ENCODE measurements around the gene CD47.

The CD47 gene

DNA sequence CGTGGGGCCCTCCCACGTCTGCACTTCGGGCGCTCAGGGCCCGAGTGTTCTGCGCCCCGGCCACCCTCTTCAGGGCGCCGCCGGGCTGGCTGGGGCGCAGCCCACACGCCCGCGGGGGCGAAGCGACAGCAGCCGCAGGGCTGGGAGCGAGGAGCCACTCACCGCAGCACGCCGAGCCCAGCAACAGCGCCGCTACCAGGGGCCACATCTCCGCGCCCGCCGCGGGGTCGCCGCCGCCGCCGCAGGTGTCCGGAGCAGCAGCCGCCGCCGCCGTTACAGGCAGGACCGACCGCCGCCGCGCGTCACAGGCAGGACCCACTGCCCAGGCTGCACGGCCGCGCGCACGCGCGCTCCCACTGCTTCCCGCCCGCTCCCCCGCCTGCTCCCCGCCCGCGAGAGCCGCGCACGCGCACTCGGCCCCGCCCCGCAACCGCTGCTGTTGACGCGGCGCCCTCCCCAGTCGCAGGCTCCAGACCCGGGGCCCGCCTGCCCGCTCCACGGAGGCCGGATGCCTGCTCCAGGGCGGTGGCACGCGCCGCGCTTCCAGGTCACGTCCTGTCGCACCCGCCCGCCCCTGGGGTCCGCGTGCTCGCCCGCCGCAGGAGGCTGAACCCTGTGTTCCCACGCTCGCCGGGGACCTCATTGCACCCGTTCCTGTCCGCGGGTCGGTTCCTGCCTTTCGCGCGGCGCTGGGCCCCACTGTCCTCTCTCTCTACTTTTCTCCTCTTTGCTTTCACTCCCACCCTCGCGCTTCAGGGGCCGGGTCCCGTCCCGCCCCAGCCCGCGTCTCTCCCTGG, at the start of gene CD47:
Gene CD47, minus strand, starts transcription at position 331 of the 797 bp plus-strand sequence. Its CDS starts 123 bp downstream, at position 208.
- DNase-seq = peak; percentile 81
- in situ Hi-C loops (cut with HindIII; ENCODE audit: low pct_ligation_motif_present, low pct_unique_long_range_greater_than_20kb, low sequenced_read_pairs) = no loop called here

DNA sequence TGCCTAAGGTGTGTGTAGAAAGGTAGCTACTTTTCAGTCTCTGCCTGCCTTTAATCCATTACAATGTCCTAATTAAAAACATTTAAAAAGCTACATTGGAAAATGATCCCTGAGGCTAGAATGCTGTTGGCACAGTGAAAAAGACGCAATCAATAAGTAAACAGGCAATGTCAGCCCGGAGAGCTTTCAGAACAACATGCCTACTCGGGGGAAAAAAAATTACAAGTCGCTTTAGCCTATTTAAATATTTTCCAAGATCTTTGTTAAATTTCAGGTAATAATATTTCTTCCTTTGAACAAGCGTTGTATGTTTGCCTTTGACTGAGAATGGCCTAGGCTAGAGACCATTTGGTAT, 46.6 kb upstream of the CD47 start:
- DNase-seq = no peak
- in situ Hi-C loops (cut with HindIII; ENCODE audit: low pct_ligation_motif_present, low pct_unique_long_range_greater_than_20kb, low sequenced_read_pairs) = no loop called here

DNA sequence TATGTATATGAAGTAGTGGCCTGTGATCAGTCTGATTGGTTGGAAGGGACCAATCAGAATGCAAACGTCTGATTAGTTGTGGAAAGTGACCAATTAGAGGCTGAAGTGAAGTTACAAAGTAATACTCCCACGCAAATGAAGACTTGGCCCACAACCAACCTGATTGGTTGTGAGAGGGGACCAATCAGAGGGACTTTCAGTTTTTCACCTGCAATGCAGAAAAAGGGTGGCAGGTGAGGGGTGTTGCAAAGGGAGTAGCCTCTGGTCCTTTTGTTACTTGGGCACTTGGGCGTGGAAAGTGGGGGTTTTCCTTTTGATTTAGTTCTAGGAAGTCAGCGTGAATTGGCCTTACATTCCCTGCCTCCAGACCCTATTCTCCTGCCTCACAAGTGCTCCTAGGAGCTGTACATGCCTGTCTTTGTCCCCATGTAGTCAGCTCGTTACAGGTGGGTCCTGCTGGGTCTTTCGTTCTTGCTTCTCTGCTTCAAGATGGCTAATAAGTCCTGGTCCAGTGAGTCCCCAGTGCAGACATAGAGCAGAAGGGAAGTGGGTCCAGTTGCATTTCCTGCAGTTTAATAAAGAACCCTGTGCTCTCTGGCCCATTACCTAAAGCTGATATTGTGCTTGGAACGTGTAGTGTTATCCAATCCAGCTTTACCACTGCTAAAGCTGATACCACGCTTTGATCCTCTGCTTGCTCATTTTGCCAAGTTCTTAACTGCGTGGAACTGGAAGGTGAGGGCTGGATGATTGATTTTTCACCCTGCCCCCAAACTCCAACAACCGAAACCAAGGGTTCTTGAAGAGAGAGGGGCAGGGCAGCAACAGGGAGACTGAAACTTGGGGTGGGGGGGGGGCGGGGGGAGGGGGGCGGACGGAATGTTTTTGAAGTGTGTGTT, 46.0 kb upstream of the CD47 start:
- no peak for DNase-seq
- in situ Hi-C loops (cut with HindIII; ENCODE audit: low pct_ligation_motif_present, low pct_unique_long_range_greater_than_20kb, low sequenced_read_pairs) = no loop called here

DNA sequence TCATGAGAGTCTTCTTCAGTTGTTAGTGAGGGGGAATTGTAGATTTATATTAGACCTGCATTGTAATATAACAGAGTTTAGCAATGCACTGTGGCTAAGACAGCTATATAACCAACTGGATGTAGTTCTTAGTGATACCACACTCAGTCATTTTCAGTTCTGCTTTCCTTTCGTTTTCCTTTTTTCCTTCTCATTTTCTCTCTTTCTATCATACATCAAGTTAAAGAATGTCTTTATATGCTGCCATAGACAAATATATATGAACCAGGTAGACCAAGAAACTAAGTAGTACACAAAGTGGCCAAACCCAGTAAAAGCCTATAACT, 43.7 kb upstream of the CD47 start:
- no peak for DNase-seq
- in situ Hi-C loops (cut with HindIII; ENCODE audit: low pct_ligation_motif_present, low pct_unique_long_range_greater_than_20kb, low sequenced_read_pairs) = no loop called here

DNA sequence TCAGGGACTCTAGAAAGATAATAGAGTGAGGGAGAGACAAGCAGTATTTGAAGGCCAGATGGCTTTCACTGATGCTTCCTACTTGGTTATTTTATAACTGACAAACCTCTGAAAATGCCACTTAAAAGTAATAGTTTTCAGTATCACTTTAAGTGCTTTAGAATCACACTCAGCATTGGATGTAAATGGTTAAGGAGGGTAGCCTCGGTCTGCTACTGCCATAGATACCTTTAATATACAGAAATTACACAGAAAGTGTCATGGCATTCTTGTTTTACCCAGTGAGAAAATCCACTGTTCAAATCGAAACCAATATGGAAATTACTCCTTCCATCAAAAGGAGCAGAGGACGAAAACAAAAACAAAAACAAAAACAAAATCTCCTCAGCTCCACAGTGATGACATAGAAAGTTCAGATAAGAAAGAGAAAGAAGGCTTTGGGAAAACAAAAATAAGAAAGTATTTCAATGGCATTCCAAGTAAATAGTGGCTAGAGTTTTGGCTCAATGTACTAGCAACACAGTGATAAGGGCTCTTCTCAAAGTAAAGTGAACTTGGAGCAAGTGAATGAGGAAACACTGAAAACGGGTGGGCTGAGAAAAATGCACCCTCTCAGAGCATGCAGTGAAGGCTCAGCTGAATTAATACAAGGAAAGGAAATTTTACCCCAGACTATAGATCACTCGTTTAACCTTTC, 43.2 kb upstream of the CD47 start:
- in situ Hi-C loops (cut with HindIII; ENCODE audit: low pct_ligation_motif_present, low pct_unique_long_range_greater_than_20kb, low sequenced_read_pairs) = no loop called here
- no peak for DNase-seq

DNA sequence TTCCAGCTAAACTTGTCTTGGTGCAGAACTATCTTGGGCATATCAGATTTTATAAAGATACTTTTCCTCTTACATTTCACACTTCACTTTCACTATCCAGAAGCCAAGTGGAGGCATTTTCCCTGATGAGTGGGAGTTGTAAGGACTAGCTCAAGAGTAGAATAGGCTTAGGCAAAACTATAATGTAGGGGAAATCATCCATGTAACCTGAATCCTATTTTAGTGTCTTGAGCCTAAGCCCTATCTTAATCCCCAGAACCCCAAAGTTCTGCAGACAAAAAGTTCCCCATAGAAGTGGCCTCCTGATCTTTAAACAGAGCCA, 42.2 kb upstream of the CD47 start:
- DNase-seq = no peak
- in situ Hi-C loops (cut with HindIII; ENCODE audit: low pct_ligation_motif_present, low pct_unique_long_range_greater_than_20kb, low sequenced_read_pairs) = no loop called here

DNA sequence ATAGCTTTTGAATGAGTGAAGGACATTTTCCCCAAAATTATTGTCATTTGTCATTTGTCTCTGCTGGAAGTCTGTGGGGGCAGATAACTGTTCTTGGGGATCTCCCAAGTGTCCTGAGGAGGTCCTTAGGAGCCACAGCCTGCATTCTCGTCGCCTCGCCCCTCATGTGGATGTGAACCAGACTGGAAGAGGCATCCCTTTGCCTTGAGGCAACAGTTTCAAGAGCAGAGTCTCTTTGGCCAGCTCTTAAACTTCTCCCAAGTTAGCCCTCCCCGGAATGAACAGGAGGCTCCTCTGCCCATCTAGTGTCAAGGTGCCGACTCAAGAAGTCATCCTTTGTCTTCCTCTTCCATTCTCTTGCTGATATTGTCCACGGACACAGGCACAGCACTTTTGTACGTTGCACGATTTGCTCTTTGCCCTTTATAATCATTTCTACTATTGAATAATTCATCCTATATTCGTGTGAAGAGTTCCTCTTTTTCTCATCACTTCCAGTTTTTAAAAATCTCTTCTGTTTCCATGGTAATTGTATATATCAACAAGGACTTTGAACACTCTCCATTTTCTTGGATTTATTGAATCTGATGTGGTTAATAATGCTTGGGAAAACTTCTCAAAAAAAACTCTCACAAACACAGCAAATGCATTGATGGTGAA, 40.8 kb upstream of the CD47 start:
- in situ Hi-C loops (cut with HindIII; ENCODE audit: low pct_ligation_motif_present, low pct_unique_long_range_greater_than_20kb, low sequenced_read_pairs) = no loop called here
- DNase-seq = no peak

DNA sequence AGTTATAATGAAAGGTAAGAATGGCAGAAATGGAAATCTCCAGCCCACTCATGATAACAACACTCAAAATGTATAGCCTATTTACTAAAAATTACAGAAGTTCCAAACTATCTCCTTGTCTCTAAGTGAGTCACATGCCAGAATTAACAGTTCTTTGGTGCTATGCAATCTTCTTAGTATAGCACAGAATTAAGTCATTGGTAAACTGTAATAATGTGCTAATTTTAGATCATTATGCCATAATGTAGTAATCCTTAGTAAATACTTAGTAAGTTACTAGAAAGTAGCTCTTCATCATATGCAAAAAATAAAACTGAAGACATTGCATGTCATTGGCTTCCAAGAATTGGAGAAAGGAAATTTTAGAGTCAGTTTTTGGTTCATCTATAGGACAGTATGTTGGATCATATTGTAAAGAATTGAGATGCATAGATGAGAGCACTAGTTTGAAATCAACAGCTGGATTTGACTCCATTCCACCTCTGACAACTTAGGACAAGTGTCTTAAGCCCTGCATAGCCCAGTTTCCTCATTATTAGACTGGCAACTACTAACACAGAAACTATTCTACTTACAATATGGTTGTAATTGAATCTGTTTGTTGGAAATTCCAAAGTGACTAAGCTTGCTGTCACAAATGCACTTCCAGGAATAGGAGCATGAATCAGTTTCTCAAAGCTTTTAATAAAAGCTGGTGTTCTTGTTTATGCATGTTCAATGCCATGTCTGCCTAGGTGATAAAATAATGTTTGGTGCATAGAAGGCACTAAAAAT, 40.1 kb upstream of the CD47 start:
- peak; percentile 40 for DNase-seq

DNA sequence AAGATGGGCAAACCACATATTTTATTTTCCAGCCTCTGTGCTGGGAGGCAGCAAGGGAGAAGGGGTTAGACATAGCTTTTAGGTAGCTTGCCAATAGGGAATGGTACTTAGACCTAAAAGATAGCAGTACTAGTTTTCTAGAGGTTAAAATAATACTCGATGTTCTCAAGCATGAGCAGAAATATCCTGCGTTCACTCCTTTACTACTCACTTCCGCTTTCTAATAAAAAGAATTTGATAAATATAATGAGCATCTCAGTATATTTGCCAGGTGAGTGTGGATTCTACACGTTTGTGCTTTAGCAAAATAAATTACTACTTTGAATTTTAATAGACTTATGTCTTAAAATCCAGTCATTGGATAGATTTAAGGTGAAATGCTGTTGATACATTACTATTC, 39.4 kb upstream of the CD47 start:
- no peak for DNase-seq
- in situ Hi-C loops (cut with HindIII; ENCODE audit: low pct_ligation_motif_present, low pct_unique_long_range_greater_than_20kb, low sequenced_read_pairs) = no loop called here

More for the DNA sequence above, 40.1 kb upstream of the CD47 start:
- in situ Hi-C loops (cut with HindIII; ENCODE audit: low pct_ligation_motif_present, low pct_unique_long_range_greater_than_20kb, low sequenced_read_pairs) = no loop called here

DNA sequence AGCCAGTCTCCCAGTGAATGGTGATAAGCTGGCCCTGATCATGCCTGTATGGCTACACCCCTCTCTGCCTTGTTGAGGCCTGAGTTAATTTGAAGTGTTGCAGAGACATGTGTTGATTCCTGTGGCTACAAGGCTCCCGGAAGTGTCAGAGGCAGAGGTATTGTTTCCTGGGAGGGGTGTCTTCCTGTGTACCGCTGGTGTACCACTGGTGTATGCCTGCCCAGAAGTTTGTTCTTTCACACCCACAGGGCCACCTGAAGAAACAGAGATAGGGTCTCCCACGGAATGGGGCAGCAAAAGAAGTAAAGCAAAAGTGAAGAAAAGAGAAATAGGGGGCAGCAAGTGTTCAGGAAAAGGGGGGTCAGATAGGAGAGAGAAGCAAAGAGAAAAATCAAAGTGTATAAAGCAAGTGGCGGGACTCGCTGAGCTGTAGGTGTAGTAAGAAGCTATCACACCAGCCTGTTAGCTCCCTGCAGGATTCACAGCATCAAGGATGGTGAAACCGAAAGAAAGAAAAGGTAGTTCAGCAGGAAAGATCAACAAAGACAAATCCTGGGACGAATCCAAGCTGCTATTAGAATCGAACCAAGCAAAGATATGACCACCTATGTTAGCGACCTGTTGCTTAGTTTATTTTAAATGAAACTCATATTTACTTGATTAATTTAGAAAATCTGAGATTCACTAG, 36.6 kb upstream of the CD47 start:
- in situ Hi-C loops (cut with HindIII; ENCODE audit: low pct_ligation_motif_present, low pct_unique_long_range_greater_than_20kb, low sequenced_read_pairs) = no loop called here
- no peak for DNase-seq

DNA sequence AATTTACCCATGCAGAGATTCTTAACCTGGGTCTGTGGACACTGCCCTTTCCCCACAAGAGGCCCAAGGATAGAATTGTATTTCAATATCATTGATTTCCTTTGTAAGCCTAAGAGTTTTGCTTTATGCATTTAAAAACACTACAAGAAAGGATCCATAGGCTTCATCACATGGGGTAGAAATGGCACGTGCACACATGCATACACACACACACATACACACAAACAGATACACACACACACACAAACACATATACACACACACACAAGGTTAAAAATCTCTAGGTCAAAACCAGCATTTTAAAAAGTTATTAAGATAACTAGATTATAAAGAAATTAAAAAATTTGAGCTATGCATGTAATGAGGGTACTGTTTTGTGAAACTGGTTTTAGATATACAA, 35.5 kb upstream of the CD47 start:
- in situ Hi-C loops (cut with HindIII; ENCODE audit: low pct_ligation_motif_present, low pct_unique_long_range_greater_than_20kb, low sequenced_read_pairs) = no loop called here
- no peak for DNase-seq

DNA sequence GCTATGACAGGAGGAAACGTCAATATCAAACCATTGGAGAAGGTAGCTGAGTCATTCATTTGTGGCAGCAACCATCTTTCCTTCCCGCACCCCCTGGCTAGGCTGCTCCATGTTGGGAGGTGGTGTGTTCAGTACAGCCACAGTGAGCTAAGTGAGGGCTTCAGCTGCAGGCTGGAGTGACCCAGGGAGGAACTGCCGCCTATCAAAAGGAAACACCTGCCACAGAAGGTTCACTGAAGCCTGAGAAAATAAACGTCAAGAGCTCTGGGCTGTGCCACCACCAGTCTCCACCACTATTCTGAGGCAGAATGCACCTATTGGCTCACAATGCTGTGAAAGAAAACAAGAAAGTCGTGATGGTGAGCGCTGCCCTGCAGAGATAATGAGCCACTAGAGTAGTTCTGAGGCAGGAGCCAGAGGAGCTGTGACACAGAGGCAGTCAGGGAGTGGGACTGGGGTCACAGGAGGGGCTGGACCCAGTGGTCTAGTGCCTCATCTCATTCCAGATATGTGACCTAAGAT, 34.8 kb upstream of the CD47 start:
- in situ Hi-C loops (cut with HindIII; ENCODE audit: low pct_ligation_motif_present, low pct_unique_long_range_greater_than_20kb, low sequenced_read_pairs) = no loop called here
- no peak for DNase-seq

DNA sequence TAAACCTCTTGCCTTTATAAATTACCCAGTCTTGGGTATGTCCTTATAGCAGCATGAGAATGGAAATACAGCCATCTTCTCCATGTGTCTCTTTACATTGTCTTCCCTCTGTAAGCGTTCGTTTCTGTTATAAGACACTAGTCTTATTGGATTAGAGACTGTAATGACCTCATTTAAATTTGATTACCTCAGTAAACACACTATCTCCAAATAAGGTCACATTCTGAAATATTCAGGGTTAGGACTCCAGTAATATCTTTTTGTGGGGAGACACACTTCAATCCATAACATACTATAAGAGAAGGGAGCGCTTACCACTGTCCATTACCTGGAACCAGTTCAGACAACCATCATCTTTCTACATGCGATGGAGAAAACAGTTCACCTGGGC, 34.3 kb upstream of the CD47 start:
- in situ Hi-C loops (cut with HindIII; ENCODE audit: low pct_ligation_motif_present, low pct_unique_long_range_greater_than_20kb, low sequenced_read_pairs) = no loop called here

DNA sequence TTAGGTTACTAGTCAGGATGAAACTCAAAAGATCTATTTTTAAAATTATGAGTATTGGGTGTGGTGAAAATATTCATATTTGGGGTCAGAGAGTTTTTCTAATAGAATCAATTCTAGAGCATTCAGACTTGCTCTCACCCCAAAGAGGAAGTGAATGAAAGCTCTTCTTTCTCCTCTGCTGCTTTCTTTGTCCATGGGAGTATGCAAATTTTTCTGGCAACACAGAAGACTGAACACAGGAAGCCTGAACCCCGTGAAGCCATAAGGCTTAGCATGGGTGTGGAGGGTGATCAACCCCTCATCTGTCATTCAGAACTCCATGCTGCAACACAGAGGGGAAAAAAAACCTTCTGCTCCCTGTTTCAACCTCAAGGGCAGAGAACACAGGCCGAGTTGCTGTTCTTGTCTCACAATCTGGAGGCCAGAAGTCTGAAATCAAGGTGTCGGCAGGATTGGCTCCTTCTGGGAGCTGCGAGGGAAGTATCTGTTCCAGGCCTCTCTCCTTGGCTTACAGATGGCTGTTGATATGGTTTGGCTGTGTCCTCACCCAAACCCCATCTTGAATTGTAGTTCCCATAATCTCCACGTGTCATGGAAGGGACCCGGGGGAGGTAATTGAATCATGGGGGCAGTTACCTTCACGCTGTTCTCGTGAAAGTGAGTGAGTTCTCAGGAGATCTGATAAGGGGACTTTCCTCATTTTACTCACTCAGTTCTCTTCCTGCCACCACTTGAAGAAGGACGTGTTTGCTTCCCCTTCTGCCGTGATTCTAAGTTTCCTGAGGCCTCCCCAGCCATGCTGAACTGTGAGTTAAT, 33.7 kb upstream of the CD47 start:
- in situ Hi-C loops (cut with HindIII; ENCODE audit: low pct_ligation_motif_present, low pct_unique_long_range_greater_than_20kb, low sequenced_read_pairs) = no loop called here
- DNase-seq = no peak

More for the DNA sequence above, 34.3 kb upstream of the CD47 start:
- no peak for DNase-seq

DNA sequence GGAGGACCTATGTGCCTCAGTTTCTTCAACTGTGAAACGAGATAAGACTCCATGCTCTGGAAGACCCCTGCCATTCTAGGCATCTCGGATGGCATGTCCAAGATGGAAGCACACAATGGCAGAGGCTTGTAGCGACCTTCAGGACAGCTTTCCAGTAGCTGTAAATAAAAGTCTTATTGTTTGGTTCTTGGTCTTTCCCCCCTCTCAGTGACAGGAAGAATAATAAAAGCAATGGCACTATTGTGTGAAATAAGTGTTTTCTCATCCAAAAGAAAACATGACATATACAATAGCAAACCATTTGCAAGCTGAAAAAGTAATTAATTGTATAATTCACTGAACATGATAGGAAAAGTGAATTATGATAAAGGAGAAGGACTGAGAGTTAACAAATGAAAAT, 32.5 kb upstream of the CD47 start:
- no peak for DNase-seq
- in situ Hi-C loops (cut with HindIII; ENCODE audit: low pct_ligation_motif_present, low pct_unique_long_range_greater_than_20kb, low sequenced_read_pairs) = no loop called here

DNA sequence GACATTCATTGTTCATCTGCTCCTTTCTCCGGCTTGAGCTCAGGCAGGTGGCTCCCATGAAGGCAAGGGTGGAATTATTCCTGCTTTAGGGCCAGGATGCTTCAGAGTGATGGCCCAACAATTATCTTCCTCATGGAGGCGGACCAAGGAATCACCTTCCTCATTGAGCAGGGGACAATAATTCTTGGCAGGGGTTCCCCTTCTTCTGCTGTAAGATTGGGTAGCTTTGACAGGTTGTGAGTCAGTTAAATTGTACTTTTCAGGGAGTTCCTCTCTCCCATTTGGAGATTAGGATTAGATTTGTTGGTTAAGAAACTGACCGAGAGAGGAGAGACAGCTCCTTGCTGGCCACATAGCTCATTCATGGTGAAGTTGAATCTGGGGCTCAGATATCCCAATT, 31.4 kb upstream of the CD47 start:
- DNase-seq = no peak

More for the DNA sequence above, 31.4 kb upstream of the CD47 start:
- in situ Hi-C loops (cut with HindIII; ENCODE audit: low pct_ligation_motif_present, low pct_unique_long_range_greater_than_20kb, low sequenced_read_pairs) = no loop called here

All from ACHN (cell line).